OCI-LY3 (cell line): Measurements from ENCODE around the gene SLC22A2.
"Not testable (repeated sequence)": the region's sequence is repeated elsewhere in the genome, so short reads cannot be mapped to it uniquely, and the experiment has no call there.

ENCODE experiments used
- H2AFZ ChIP-seq: fragments of 200-600, 300-600 bp; shearing (Covaris generic); 2 replicates; pipeline ENCODE4 v1.6.0; 2014; ENCODE audit warnings: antibody characterized with exemption, low read depth, low read length
- H3K27ac ChIP-seq: fragments of 200-600, 300-600 bp; sonication (generic); 2 replicates; pipeline ENCODE4 v1.5.1; 2014; ENCODE audit warnings: mild to moderate bottlenecking, low read length, moderate library complexity, mixed read lengths
- H3K27me3 ChIP-seq: fragments of 200-600, 300-600 bp; sonication (generic); 2 replicates; pipeline ENCODE4 v1.6.1; 2014; ENCODE audit warnings: low read depth, low read length, mixed read lengths
- H3K36me3 ChIP-seq: fragments of 200-600, 300-600 bp; sonication (generic); replicated peaks from 2 replicates; pipeline ENCODE3; 2014; ENCODE audit warnings: low read depth, low read length, mixed read lengths
- H3K4me1 ChIP-seq: fragments of 300-600, 200-600 bp; sonication (generic); 2 replicates; pipeline ENCODE4 v1.6.1; 2014; ENCODE audit warnings: low read length, mixed read lengths
- H3K4me2 ChIP-seq: fragments of 200-600, 300-600 bp; sonication (generic); 2 replicates; pipeline ENCODE4 v1.6.1; 2014; ENCODE audit warnings: low read length, mixed read lengths
- H3K4me3 ChIP-seq: fragments of 300-600, 200-600 bp; sonication (generic); 2 replicates; pipeline ENCODE4 v1.5.1; 2014; ENCODE audit warnings: antibody characterized with exemption, mild to moderate bottlenecking, low read length, moderate library complexity
- H3K79me2 ChIP-seq: fragments of 300-600, 200-600 bp; shearing (Covaris generic); 2 replicates; pipeline ENCODE4 v1.6.1; 2014; ENCODE audit warnings: mild to moderate bottlenecking, low read length, mixed read lengths
- H3K9ac ChIP-seq: fragments of 300-600, 200-600 bp; shearing (Covaris generic); 2 replicates; pipeline ENCODE4 v1.6.0; 2014; ENCODE audit warnings: mild to moderate bottlenecking, low read length, moderate library complexity
- H3K9me3 ChIP-seq: fragments of 200-600, 300-600 bp; shearing (Covaris generic); 2 replicates; pipeline ENCODE4 v1.6.1; 2014; ENCODE audit warnings: low read length, mixed read lengths; ENCODE audit not compliant: insufficient read depth
- H4K20me1 ChIP-seq: fragments of 200-600, 300-600 bp; sonication (generic); 2 replicates; pipeline ENCODE4 v1.6.1; 2016; ENCODE audit warnings: low read length, mixed read lengths; ENCODE audit not compliant: insufficient read depth
- CTCF ChIP-seq: fragments of 200-600, 300-600 bp; sonication (generic); IDR thresholded peaks from 2 replicates; pipeline ENCODE4 v1.5.1; 2014; ENCODE audit warnings: antibody characterized with exemption, low read length, low read depth
- EZH2phosphoT487 ChIP-seq: fragments of 200-600 bp; shearing (Covaris generic); IDR thresholded peaks from 2 replicates; pipeline ENCODE4 v1.6.1; 2018; ENCODE audit warnings: antibody characterized with exemption, mixed run types, low read depth

The SLC22A2 gene

GRCh38 chr6:160236235-160236872, 22.3 kb downstream of the SLC22A2 start:
- not testable (repeated sequence) for H3K36me3 ChIP-seq, H3K9me3 ChIP-seq, H2AFZ ChIP-seq, H3K9ac ChIP-seq, H3K27ac ChIP-seq, H3K79me2 ChIP-seq, H4K20me1 ChIP-seq, H3K4me1 ChIP-seq, H3K4me3 ChIP-seq, H3K27me3 ChIP-seq, H3K4me2 ChIP-seq

GRCh38 chr6:160233950-160234640, 24.5 kb downstream of the SLC22A2 start:
- H4K20me1 ChIP-seq, H3K4me3 ChIP-seq, H3K79me2 ChIP-seq, H3K36me3 ChIP-seq, H3K4me2 ChIP-seq, H3K9ac ChIP-seq, H3K9me3 ChIP-seq, H3K27ac ChIP-seq, H3K27me3 ChIP-seq, H2AFZ ChIP-seq, H3K4me1 ChIP-seq: not testable (repeated sequence)

- TF ChIP-seq EZH2phosphoT487 (no peak), CTCF (no peak)
- no peak overlapping the region for H3K4me2 ChIP-seq
- no peaks in the 10 kb centered on the region for H3K79me2 ChIP-seq
- no peak overlapping the region for H3K4me3 ChIP-seq
- no peak overlapping the region for H2AFZ ChIP-seq
- H3K9ac ChIP-seq = no peak overlapping the region
- H4K20me1 ChIP-seq = no peaks in the 10 kb centered on the region
- H3K36me3 ChIP-seq = no peaks in the 10 kb centered on the region
- no peaks in the 10 kb centered on the region for H3K27me3 ChIP-seq
- no peaks in the 10 kb centered on the region for H3K9me3 ChIP-seq
- H3K4me1 ChIP-seq = no peaks in the 10 kb centered on the region
- H3K27ac ChIP-seq = no peak overlapping the region
Measured at GRCh38 chr6:160227769-160228161, 30.9 kb downstream of the SLC22A2 start.

- Histone ChIP-seq H3K9ac (no peak overlapping the region), H4K20me1 (no peaks in the 10 kb centered on the region), H3K4me3 (no peak overlapping the region), H3K4me2 (no peak overlapping the region), H3K27me3 (no peaks in the 10 kb centered on the region), H2AFZ (no peak overlapping the region), H3K79me2 (no peaks in the 10 kb centered on the region), H3K4me1 (no peaks in the 10 kb centered on the region), H3K9me3 (no peaks in the 10 kb centered on the region), H3K27ac (no peak overlapping the region), H3K36me3 (no peaks in the 10 kb centered on the region)
- no peak for TF ChIP-seq CTCF
Measured at GRCh38 chr6:160227038-160227768, 31.4 kb downstream of the SLC22A2 start.

GRCh38 chr6:160226118-160226591, 32.5 kb downstream of the SLC22A2 start:
- Histone ChIP-seq H3K9ac (no peak overlapping the region), H3K4me2 (no peak overlapping the region), H4K20me1 (no peaks in the 10 kb centered on the region), H2AFZ (no peak overlapping the region), H3K9me3 (no peaks in the 10 kb centered on the region), H3K4me3 (no peak overlapping the region), H3K36me3 (no peaks in the 10 kb centered on the region), H3K27me3 (no peaks in the 10 kb centered on the region), H3K27ac (no peak overlapping the region), H3K4me1 (no peaks in the 10 kb centered on the region), H3K79me2 (no peaks in the 10 kb centered on the region)
- TF ChIP-seq EZH2phosphoT487 = no peak
- no peak for TF ChIP-seq CTCF
